NB4 (cell line): ENCODE measurements around the gene VPS29.

Experiments
- POLR2A ChIP-seq: IDR thresholded peaks from 2 replicates; pipeline ENCODE4 v1.6.1; 2011; ENCODE audit warnings: mild to moderate bottlenecking; ENCODE audit not compliant: insufficient read length; ENCODE audit errors: extremely low read depth
- TF ChIP-seq, protein P1 (sequence below): IDR thresholded peaks from one replicate; pipeline ENCODE4 v1.5.1; 2012; ENCODE audit warnings: low read depth, low read length
- TF ChIP-seq, protein P2 (sequence below): IDR thresholded peaks from 2 replicates; pipeline ENCODE4 v1.6.1; 2011; ENCODE audit warnings: low read depth, low read length

GRCh38 chr12:110534811-110535210 lies 32.9 kb upstream of the VPS29 start:
- no peak for TF ChIP-seq POLR2A
- TF ChIP-seq, protein P1, sequence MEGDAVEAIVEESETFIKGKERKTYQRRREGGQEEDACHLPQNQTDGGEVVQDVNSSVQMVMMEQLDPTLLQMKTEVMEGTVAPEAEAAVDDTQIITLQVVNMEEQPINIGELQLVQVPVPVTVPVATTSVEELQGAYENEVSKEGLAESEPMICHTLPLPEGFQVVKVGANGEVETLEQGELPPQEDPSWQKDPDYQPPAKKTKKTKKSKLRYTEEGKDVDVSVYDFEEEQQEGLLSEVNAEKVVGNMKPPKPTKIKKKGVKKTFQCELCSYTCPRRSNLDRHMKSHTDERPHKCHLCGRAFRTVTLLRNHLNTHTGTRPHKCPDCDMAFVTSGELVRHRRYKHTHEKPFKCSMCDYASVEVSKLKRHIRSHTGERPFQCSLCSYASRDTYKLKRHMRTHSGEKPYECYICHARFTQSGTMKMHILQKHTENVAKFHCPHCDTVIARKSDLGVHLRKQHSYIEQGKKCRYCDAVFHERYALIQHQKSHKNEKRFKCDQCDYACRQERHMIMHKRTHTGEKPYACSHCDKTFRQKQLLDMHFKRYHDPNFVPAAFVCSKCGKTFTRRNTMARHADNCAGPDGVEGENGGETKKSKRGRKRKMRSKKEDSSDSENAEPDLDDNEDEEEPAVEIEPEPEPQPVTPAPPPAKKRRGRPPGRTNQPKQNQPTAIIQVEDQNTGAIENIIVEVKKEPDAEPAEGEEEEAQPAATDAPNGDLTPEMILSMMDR, result no peak
- TF ChIP-seq, protein P2, sequence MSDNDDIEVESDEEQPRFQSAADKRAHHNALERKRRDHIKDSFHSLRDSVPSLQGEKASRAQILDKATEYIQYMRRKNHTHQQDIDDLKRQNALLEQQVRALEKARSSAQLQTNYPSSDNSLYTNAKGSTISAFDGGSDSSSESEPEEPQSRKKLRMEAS, result no peak
